ACC112 (cell line): ENCODE data around the gene TMEM94.
"Not testable (repeated sequence)": the region's sequence is repeated elsewhere in the genome, so short reads cannot be mapped to it uniquely, and the experiment has no call there.

Source experiments
- H2AFZ ChIP-seq: fragments of 200-600 bp; sonication (generic); one replicate; pipeline ENCODE4 v1.6.0; 2017; ENCODE audit warnings: antibody characterized with exemption, low read length; ENCODE audit not compliant: unreplicated experiment
- H3K27ac ChIP-seq: fragments of 200-600 bp; sonication (generic); 2 replicates; pipeline ENCODE4 v1.5.1; 2014; ENCODE audit warnings: low read depth, mild to moderate bottlenecking, antibody characterized with exemption, low read length, moderate library complexity
- H3K27me3 ChIP-seq: fragments of 200-600 bp; sonication (generic); 2 replicates; pipeline ENCODE4 v1.6.1; 2014; ENCODE audit warnings: mild to moderate bottlenecking, antibody characterized with exemption, low read length, moderate library complexity, mixed read lengths; ENCODE audit not compliant: insufficient read depth
- H3K36me3 ChIP-seq: fragments of 200-600 bp; sonication (generic); 2 replicates; pipeline ENCODE4 v1.6.1; 2016; ENCODE audit warnings: mild to moderate bottlenecking, antibody characterized with exemption, low read length, moderate library complexity, mixed read lengths; ENCODE audit not compliant: insufficient read depth
- H3K4me1 ChIP-seq: fragments of 200-600 bp; sonication (generic); one replicate; pipeline ENCODE4 v1.6.1; 2016; ENCODE audit warnings: low read length, mixed read lengths; ENCODE audit not compliant: insufficient read depth, unreplicated experiment, control insufficient read depth
- H3K4me3 ChIP-seq: fragments of 200-600 bp; sonication (generic); 2 replicates; pipeline ENCODE4 v1.5.1; 2014; ENCODE audit warnings: mild to moderate bottlenecking, low read depth, low read length
- H3K79me2 ChIP-seq: fragments of 200-600 bp; sonication (generic); one replicate; pipeline ENCODE4 v1.6.0; 2016; ENCODE audit warnings: low read length; ENCODE audit not compliant: control insufficient read depth, unreplicated experiment, insufficient read depth

The TMEM94 gene

GRCh38 chr17:75518983-75519537 is 62.6 kb downstream of the TMEM94 start:
- no peaks in the 10 kb centered on the region for H3K36me3 ChIP-seq
- H3K27me3 ChIP-seq: no peaks in the 10 kb centered on the region
- no peak overlapping the region for H3K27ac ChIP-seq
- peaks cover 6% of the 10 kb centered on the region for H3K4me1 ChIP-seq
- no peak overlapping the region for H3K4me3 ChIP-seq
- no peak overlapping the region for H2AFZ ChIP-seq
- peaks cover 3% of the 10 kb centered on the region for H3K79me2 ChIP-seq

DNA sequence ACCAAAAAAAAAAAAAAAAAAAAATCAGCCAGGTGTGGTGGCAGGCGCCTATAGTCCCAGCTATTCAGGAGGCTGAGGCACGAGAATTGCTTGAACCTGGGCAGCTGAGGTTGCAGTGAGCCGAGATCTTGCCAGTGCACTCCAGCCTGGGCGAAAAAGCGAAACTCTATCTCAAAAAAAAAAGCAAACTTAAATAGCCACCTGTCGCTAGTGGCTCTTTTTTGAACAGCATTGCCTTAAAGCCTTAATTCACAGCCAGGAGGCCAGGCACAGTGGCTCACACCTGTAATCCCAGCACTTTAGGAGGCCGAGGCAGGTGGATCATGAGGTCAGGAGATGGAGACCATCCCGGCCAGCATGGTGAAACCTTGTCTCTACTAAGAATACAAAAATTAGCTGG is 64.0 kb downstream of the TMEM94 start:
- not testable (repeated sequence) for H3K36me3 ChIP-seq, H3K27me3 ChIP-seq, H3K79me2 ChIP-seq, H3K4me3 ChIP-seq, H3K4me1 ChIP-seq, H3K27ac ChIP-seq, H2AFZ ChIP-seq

GRCh38 chr17:75521290-75521689 is 64.9 kb downstream of the TMEM94 start:
- no peak overlapping the region for H3K4me3 ChIP-seq
- no peaks in the 10 kb centered on the region for H3K4me1 ChIP-seq
- H3K27me3 ChIP-seq: peaks cover 7% of the 10 kb centered on the region
- H3K36me3 ChIP-seq: no peaks in the 10 kb centered on the region
- no peaks in the 10 kb centered on the region for H3K79me2 ChIP-seq
- no peak overlapping the region for H3K27ac ChIP-seq
- H2AFZ ChIP-seq: no peak overlapping the region

- H3K27me3 ChIP-seq: peaks cover 15% of the 10 kb centered on the region
- H3K36me3 ChIP-seq: no peaks in the 10 kb centered on the region
- no peaks in the 10 kb centered on the region for H3K79me2 ChIP-seq
- no peak overlapping the region for H3K27ac ChIP-seq
- no peak overlapping the region for H3K4me3 ChIP-seq
- H2AFZ ChIP-seq: no peak overlapping the region
- no peaks in the 10 kb centered on the region for H3K4me1 ChIP-seq
Measured at GRCh38 chr17:75521951-75522727, 65.7 kb downstream of the TMEM94 start.

- H2AFZ ChIP-seq: no peak overlapping the region
- peaks cover 17% of the 10 kb centered on the region for H3K27me3 ChIP-seq
- no peaks in the 10 kb centered on the region for H3K4me1 ChIP-seq
- no peak overlapping the region for H3K27ac ChIP-seq
- no peaks in the 10 kb centered on the region for H3K36me3 ChIP-seq
- no peaks in the 10 kb centered on the region for H3K79me2 ChIP-seq
- H3K4me3 ChIP-seq: no peak overlapping the region
Measured at GRCh38 chr17:75523647-75524046, 67.2 kb downstream of the TMEM94 start.

DNA sequence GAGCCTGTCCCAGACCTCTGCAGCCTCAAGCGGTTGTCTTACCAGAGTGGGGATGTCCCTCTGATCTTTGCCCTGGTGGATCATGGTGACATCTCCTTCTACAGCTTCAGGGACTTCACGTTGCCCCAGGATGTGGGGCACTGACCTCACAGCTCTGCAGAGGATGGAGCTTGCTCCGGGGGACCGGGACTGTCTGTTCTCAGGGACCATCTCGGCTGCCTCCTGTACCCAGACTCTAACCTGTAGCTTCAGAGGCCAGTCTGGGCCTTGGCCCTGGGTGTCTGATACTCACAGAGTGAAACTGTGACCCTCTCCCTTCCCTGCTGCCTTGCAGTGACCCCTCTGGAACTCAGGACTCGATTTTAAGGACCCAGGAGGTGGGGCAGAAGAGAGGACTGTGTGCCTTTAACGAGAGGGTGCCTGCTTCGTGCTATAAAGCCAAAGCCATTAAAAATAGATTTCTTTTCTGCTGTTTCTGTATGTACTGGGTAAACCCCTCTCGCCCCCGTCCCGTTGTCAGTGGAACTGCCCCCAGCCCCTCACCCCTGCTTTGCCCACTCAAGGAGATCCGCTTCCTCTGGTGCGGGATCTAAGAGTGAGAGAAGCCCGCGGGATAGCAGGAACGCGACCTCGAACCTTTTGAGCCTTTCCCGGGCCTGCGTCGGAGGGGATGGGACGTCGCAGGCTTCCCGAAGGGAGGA is 68.0 kb downstream of the TMEM94 start:
- no peaks in the 10 kb centered on the region for H3K36me3 ChIP-seq
- peaks cover 17% of the 10 kb centered on the region for H3K27me3 ChIP-seq
- no peaks in the 10 kb centered on the region for H3K79me2 ChIP-seq
- no peaks in the 10 kb centered on the region for H3K4me1 ChIP-seq
- no peak overlapping the region for H3K27ac ChIP-seq
- H2AFZ ChIP-seq: no peak overlapping the region
- H3K4me3 ChIP-seq: no peak overlapping the region

DNA sequence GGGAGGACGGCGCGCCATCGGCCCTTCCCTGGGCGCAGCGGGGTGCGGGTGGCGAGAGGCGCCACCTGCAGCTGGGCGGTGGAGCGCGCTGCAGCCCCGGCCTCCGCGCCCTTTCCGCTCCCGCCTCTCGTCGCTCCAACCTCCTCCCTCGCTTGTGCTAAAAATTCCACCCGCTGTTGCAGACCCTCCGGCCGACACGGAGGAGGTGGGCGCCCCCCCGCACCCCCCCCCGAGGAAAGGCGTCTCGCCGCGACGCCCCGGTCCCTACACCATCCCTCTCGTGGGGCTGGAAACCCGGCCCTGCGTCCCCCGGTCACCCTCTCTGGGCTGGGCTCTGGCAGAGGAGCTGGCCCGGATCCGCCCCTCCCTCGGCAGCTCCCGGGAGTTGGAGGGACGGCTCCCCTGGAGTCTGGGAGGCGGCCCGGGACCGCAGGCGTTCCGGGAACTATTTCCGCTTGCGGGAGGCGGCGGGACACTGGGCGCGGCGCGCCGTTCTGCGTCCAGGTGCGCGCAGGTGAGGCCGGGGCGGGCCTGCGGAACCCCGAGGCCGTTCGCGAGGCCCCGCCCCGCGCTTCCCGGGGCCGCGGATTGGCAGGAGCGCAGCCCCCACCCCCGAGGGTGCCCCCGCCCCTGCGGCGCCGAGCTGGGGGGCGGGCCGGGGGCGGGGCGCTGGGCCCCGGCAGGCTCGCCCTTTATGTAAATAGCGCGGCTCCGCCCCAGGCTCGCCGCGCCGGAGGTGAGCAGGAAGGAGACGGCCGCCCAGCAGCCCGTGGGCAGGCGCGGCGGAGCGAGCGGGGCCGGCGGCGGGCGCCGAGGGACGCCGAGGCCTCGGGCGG is 68.8 kb downstream of the TMEM94 start, which contains the start of gene LLGL2:
TSS of gene LLGL2 (plus strand) at position 728 of the 836 bp plus-strand sequence. CDS start 17,730 bp downstream, outside the sequence.
- H3K4me1 ChIP-seq: no peaks in the 10 kb centered on the region
- peaks cover 17% of the 10 kb centered on the region for H3K27me3 ChIP-seq
- peak within 1 kb of the TSS; percentile 61 for H3K4me3 ChIP-seq
- H2AFZ ChIP-seq: peak within 1 kb of the TSS; percentile 57
- no peaks in the 10 kb centered on the region for H3K79me2 ChIP-seq
- no peak within 1 kb of the TSS for H3K27ac ChIP-seq
- no peaks in the 10 kb centered on the region for H3K36me3 ChIP-seq

DNA sequence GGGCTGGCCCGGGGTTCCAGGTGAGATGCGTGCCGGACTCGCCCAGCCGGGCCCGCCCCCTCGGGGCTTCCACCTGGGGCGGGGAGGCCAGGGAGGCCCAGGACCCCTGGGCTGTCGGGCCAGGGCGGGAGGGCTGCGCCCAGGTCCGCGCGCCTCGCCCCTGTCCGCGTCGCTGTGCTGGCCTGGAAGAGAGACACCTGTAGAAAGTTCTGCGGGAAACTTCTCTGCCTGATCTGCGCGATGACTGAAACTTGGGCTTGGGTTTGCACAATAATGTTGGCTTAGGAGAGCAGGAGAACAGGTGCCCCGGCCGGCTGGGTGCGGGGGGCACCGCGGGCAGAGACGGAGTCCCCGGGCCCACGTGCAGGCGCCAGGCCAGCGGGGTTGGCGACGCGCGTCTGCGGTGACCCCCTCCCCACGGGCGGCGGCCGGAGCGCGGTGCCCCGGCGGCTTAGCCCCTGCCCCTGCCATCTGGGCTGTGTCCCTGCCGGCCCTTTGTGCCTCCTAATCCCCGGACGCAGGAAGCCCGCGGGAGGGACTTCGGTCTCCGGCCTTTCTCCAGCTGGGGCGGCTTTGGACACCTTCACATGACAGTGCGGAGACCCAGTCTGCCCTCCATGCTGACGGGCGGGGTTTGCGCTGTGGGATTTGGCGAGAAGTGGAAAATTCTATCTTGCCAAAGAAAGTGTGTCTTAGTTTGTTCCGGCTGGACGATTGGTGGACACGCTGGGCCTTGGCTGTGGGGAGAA is 69.5 kb downstream of the TMEM94 start:
- H2AFZ ChIP-seq: no peak overlapping the region
- no peaks in the 10 kb centered on the region for H3K4me1 ChIP-seq
- H3K79me2 ChIP-seq: no peaks in the 10 kb centered on the region
- peak overlapping the region; percentile 61 for H3K4me3 ChIP-seq
- no peaks in the 10 kb centered on the region for H3K36me3 ChIP-seq
- peaks cover 17% of the 10 kb centered on the region for H3K27me3 ChIP-seq
- H3K27ac ChIP-seq: no peak overlapping the region

DNA sequence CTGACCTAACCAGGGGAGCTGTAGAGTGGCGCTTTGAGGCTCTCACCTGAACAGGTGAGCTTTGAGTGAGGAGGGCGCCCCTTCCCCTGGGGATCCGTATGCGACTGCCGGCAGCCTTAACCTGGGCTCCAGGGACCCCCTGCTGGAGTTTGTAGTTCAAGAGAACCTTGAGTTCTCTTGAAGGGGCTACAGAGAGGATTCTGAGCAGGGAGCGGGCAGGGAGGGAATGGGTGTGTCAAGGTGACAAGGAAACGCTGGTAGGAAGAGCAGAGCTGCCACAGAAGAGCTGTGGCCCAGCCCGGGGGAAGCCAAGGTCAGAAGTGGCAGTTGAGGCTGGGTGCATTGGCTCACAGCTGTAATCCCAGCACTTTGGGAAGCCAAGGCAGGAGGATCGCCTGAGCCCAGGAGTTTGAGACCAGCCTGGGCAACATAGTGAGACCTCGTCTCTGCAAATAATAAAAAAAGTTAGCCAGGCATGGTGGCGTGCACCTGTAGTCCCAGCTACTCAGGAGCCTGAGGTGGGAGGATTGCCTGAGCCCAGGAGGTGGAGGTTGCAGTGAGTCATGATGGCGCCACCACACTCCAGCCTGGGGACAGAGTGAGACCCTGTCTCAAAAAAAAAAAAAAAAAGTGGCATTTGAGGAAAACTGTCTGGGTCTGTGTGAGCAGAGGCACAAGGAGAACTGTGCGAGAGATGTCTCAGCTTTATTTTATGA is 70.3 kb downstream of the TMEM94 start:
- no peak overlapping the region for H3K27ac ChIP-seq
- H3K27me3 ChIP-seq: peaks cover 17% of the 10 kb centered on the region
- H3K4me3 ChIP-seq: no peak overlapping the region
- no peaks in the 10 kb centered on the region for H3K36me3 ChIP-seq
- no peak overlapping the region for H2AFZ ChIP-seq
- no peaks in the 10 kb centered on the region for H3K4me1 ChIP-seq
- no peaks in the 10 kb centered on the region for H3K79me2 ChIP-seq
